Ureter (tissue), 1 donor: Measurements from ENCODE around the gene CABLES1. TPM values are rescaled to one million over a fixed set of nuclear protein-coding genes. Genes with fewer than 3 reads are reported as not detected.

Experiments used
- DNase-seq: peaks from one replicate; pipeline ENCODE4 v3.0.0-alpha.2; 2020; ENCODE audit warnings: low spot score
- total RNA-seq: library from RNA; stranded (reverse); gene quantifications from one replicate; pipeline ENCODE4 v1.2.4, GENCODE V29; 2023
- donor health status: DM: yes; HTN: yes; CAD: no.

Gene CABLES1
- total RNA-seq, 1 donor from 2014 or later: 8.1 TPM

GRCh38 chr18:23301972-23302371 lies 166.7 kb downstream of the CABLES1 start:
- no peak for DNase-seq

GRCh38 chr18:23302511-23302850 lies 167.2 kb downstream of the CABLES1 start:
- DNase-seq: no peak

GRCh38 chr18:23302851-23303527 lies 167.7 kb downstream of the CABLES1 start:
- DNase-seq: no peak

GRCh38 chr18:23306822-23307221 lies 171.5 kb downstream of the CABLES1 start:
- DNase-seq: no peak

- no peak for DNase-seq
Measured at GRCh38 chr18:23307567-23308295, 172.4 kb downstream of the CABLES1 start.

Other genes starting within 250 kb of the CABLES1 start
- 93.0 TPM for gene RBBP8, start 202.2 kb upstream of the CABLES1 start, total RNA-seq